Astrocyte of the spinal cord (primary cell): Measurements from ENCODE around the gene KLHL3.

Source experiments
- DNase-seq: peaks from one replicate; pipeline ENCODE4 v3.0.0; 2011; ENCODE audit warnings: low read depth, low spot score
- H3K4me3 ChIP-seq: 2 replicates; pipeline ENCODE4 v1.5.1; 2011; ENCODE audit warnings: low read depth, mild to moderate bottlenecking, low read length, moderate library complexity
- CTCF ChIP-seq: IDR thresholded peaks from 2 replicates; pipeline ENCODE4 v1.5.1; 2012; ENCODE audit warnings: low read depth, mild to moderate bottlenecking, low read length, inconsistent platforms
- in situ Hi-C: cut with HindIII; loops from 2 replicates; pipeline ENCODE4 v1.10.0; 2017; ENCODE audit warnings: low sequenced_read_pairs

The KLHL3 gene

DNA sequence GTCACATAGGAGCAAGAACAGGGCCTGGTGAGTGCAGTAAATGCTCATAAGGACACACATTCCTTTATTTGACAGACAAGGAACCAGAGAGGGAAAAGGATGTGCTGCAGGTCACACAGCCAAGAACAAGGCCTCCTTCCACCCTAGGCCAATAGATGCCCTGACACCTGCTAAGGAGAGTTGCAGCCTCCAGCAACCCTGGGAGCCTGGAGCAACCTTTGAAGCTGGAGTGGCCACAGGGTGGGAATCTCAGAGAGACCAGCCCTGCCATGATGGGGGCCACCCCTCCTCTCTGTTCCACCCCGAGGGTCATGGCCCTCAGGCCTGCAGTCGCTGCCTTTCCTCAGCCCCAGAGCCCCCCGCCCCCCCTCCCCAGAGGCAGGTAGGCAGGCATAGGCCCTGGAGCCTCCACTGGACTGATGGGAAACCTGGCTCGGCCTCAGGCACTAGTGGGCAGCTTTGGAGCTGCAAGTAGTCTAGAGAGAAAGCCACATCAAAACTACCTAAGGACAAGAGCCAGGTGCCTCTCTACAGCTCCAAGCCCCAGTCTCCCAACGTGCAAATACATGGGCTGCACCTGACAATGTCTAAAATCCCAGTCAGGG, 120.6 kb downstream of the KLHL3 start:
- TF ChIP-seq CTCF = no peak
- DNase-seq = no peak
- in situ Hi-C loops = no loop called here
- H3K4me3 ChIP-seq = no peak overlapping the region

GRCh38 chr5:137613554-137614265, 122.2 kb downstream of the KLHL3 start:
- in situ Hi-C loops = no loop called here
- H3K4me3 ChIP-seq = no peak overlapping the region
- no peak for TF ChIP-seq CTCF
- DNase-seq = no peak

DNA sequence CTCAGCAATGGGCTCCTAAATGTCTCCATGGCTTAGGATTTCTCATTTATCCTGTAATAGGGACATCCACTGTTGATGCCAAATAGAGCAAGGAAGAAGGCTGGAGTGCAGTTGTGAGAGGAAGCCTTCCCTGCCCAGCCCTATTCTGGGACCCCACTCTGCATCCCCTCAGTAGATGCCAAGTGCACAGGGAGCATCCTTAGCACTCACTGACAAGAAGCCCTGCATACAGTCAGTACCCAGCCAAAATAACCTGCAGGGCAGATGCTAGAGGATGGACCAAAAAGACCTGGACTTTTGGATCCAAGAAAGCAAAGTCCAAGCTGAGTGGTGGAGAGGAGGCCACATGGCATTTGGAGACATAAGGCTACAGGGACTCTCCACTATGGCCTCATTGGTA, 123.3 kb downstream of the KLHL3 start:
- H3K4me3 ChIP-seq = no peak overlapping the region
- DNase-seq = no peak
- in situ Hi-C loops = no loop called here
- no peak for TF ChIP-seq CTCF

GRCh38 chr5:137611794-137612435, 124.0 kb downstream of the KLHL3 start:
- H3K4me3 ChIP-seq = no peak overlapping the region
- no peak for TF ChIP-seq CTCF
- in situ Hi-C loops = no loop called here
- no peak for DNase-seq

GRCh38 chr5:137611011-137611580, 124.8 kb downstream of the KLHL3 start:
- no peak for DNase-seq
- no peak overlapping the region for H3K4me3 ChIP-seq
- in situ Hi-C loops = no loop called here
- no peak for TF ChIP-seq CTCF

DNA sequence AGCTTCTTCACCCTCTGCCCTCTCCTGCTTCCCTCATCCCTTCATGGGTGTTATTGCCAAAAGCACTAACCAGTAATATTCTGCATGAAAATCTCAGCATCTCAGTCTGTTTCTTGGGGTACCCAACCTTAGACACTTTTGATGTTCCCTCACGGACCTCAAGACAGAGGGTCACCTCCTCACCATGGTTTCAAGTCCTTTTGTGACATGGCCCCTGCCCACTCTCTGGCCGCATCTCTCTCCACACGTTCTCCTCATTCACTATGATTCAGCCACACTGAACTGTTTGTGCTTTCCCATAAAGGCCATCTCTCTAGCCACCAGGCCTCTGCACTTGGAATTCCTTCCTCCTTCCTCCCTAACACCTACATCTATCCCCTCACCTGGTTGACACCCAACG, 125.3 kb downstream of the KLHL3 start:
- H3K4me3 ChIP-seq = no peak overlapping the region
- in situ Hi-C loops = no loop called here
- no peak for TF ChIP-seq CTCF
- no peak for DNase-seq
